Activated CD8-positive, alpha-beta memory T cell treated with anti-CD3 and anti-CD28 coated beads for 1 hour (primary cell): ENCODE data around the gene ANG.
"Not testable (repeated sequence)": the region's sequence is repeated elsewhere in the genome, so short reads cannot be mapped to it uniquely, and the experiment has no call there.

Source experiments
- DNase-seq, 2 donors: peaks; one replicate each; pipeline ENCODE4 v3.0.0-alpha.2; 2020; ENCODE audit warnings: low read depth in 1 of 2; ENCODE audit errors: extremely low read depth in 1 of 2

The ANG gene

GRCh38 chr14:20698018-20698329 lies 9.4 kb downstream of the ANG start:
- DNase-seq, result no peak

GRCh38 chr14:20698934-20699333 lies 10.4 kb downstream of the ANG start:
- DNase-seq, result no peak

- DNase-seq, result no peak
Measured at GRCh38 chr14:20699931-20700330, 11.4 kb downstream of the ANG start.

GRCh38 chr14:20700965-20701364 lies 12.4 kb downstream of the ANG start:
- DNase-seq, result not testable (repeated sequence)

GRCh38 chr14:20706657-20707355 lies 18.2 kb downstream of the ANG start:
- DNase-seq, result no peak

GRCh38 chr14:20707622-20708021 lies 19.1 kb downstream of the ANG start:
- DNase-seq, result no peak

- no peak for DNase-seq
Measured at GRCh38 chr14:20711261-20711660, 22.7 kb downstream of the ANG start.

GRCh38 chr14:20711685-20712084 lies 23.1 kb downstream of the ANG start:
- no peak for DNase-seq

GRCh38 chr14:20712904-20713303 lies 24.3 kb downstream of the ANG start:
- DNase-seq, result no peak

- no peak for DNase-seq
Measured at GRCh38 chr14:20714593-20715250, 26.2 kb downstream of the ANG start.

- DNase-seq, result no peak
Measured at GRCh38 chr14:20719777-20720176, 31.2 kb downstream of the ANG start.

GRCh38 chr14:20720741-20721140 lies 32.2 kb downstream of the ANG start:
- DNase-seq, result no peak

- no peak for DNase-seq
Measured at GRCh38 chr14:20722016-20722415, 33.5 kb downstream of the ANG start.

GRCh38 chr14:20723488-20723887 lies 34.9 kb downstream of the ANG start:
- DNase-seq, result no peak

GRCh38 chr14:20726121-20726520 lies 37.6 kb downstream of the ANG start:
- DNase-seq, result not testable (repeated sequence)

- DNase-seq, result no peak
Measured at GRCh38 chr14:20726531-20726930, 38.0 kb downstream of the ANG start.

GRCh38 chr14:20730891-20731290 lies 42.3 kb downstream of the ANG start:
- no peak for DNase-seq

- no peak for DNase-seq
Measured at GRCh38 chr14:20732477-20732876, 43.9 kb downstream of the ANG start.

GRCh38 chr14:20732979-20733635 lies 44.5 kb downstream of the ANG start:
- no peak for DNase-seq

GRCh38 chr14:20733684-20734429 lies 45.3 kb downstream of the ANG start:
- DNase-seq, result no peak

- DNase-seq, result no peak
Measured at GRCh38 chr14:20734430-20734806, 45.9 kb downstream of the ANG start.

- not testable (repeated sequence) for DNase-seq
Measured at GRCh38 chr14:20738292-20738691, 49.7 kb downstream of the ANG start.
